Suprapubic skin (tissue), 3 donors: ENCODE results near the gene ESM1.

Experiments
- CTCF ChIP-seq, 2 donors: fragments of 200-600 bp in 1 of 2; fragments of 450-650 bp in 1 of 2; sonication (generic) in 1 of 2; IDR thresholded peaks; one replicate each; pipeline ENCODE4 v1.5.1; 2016 to 2019; ENCODE audit warnings: antibody characterized with exemption in 2 of 2, mild to moderate bottlenecking in 1 of 2, moderate library complexity in 1 of 2
- POLR2A ChIP-seq, 2 donors: fragments of 450-650 bp; IDR thresholded peaks; one replicate each; pipeline ENCODE4 v1.6.1; 2017; ENCODE audit warnings: antibody characterized with exemption in 2 of 2, mild to moderate bottlenecking in 2 of 2, moderate library complexity in 2 of 2

- no peak for TF ChIP-seq CTCF (IDR thresholded peaks at IDR 0.05)
- no peak for TF ChIP-seq POLR2A (IDR thresholded peaks at IDR 0.05)
These were observed 18.2 kb upstream of the ESM1 start for GRCh38 chr5:55003432-55004065.
